Adrenal gland (tissue), 12 donors: ENCODE measurements around the gene CRYGN. TPM values are rescaled to one million over a fixed set of nuclear protein-coding genes. Genes with fewer than 3 reads are reported as not detected.

ENCODE experiments used
- DNase-seq, 7 donors: peaks; one replicate each; pipeline ENCODE4 v3.0.0-alpha.2; 2019 to 2020
- H3K27ac ChIP-seq, 5 donors: fragments of 200-600 bp; sonication (generic) in 4 of 5; 1 replicate in 3 of 5; 2 replicates in 2 of 5; pipeline versions ENCODE4 v1.5.1 to v1.8.0; 2016 to 2020; ENCODE audit warnings: mild to moderate bottlenecking in 1 of 5
- H3K27me3 ChIP-seq: fragments of 200-600 bp; 2 replicates; pipeline ENCODE4 v1.8.0; 2021
- H3K36me3 ChIP-seq, 2 donors: fragments of 200-600 bp; replicated peaks in 1 of 2; 1 replicate in 1 of 2; 2 replicates in 1 of 2; pipeline versions ENCODE4 v1.5.1 to v1.8.0; 2018 to 2022
- H3K4me1 ChIP-seq, 2 donors: fragments of 200-600 bp; replicated peaks in 1 of 2; 1 replicate in 1 of 2; 2 replicates in 1 of 2; pipeline versions ENCODE4 v1.5.1 to v1.8.0; 2018 to 2021
- H3K4me3 ChIP-seq, 4 donors: fragments of 200-600 bp; sonication (generic) in 3 of 4; one replicate each; pipeline ENCODE4 v1.5.1; 2016 to 2018
- H3K9me3 ChIP-seq, 3 donors: fragments of 200-600 bp; sonication (generic) in 1 of 3; replicated peaks in 1 of 3; 1 replicate in 2 of 3; 2 replicates in 1 of 3; pipeline versions ENCODE4 v1.5.1 to v1.8.0; 2016 to 2021
- POLR2A ChIP-seq, 2 donors: fragments of 450-650 bp; IDR thresholded peaks; one replicate each; pipeline ENCODE4 v1.6.1; 2017; ENCODE audit warnings: antibody characterized with exemption in 2 of 2, mild to moderate bottlenecking in 2 of 2, moderate library complexity in 1 of 2
- WGBS, 4 donors: extraction: QIAGEN DNeasy Blood & Tissue Kit in 2 of 4; methylation state at CpG; one replicate each; pipeline versions ENCODE4 v1.1.5 to v1.1.7; 2013 to 2017; 5-methylcytosine and 5-hydroxymethylcytosine counted together
- intact Hi-C, 2 donors: fragments of 100-400 bp; cut with DNase I; formaldehyde crosslinking; loops; one replicate each; pipeline versions ENCODE4 v1.14.1 to v1.15.0; 2022 to 2023
- polyA plus RNA-seq, 3 donors: library from polyadenylated mRNA; stranded (reverse); fragments of 200-250 nt in 2 of 3; fragments of 350-450 nt in 1 of 3; fragmentation: Illumina TruSeq in 1 of 3; extraction: RNeasy Lipid Tissue Mini Kit (QIAGEN cat#74804) in 1 of 3; gene quantifications; one replicate each; pipeline ENCODE4 v1.2.3, GENCODE V29; 2013 to 2014
- total RNA-seq, 9 donors: library from RNA; depleted of rRNA in 4 of 9; stranded (reverse); fragments of >200 nt in 4 of 9; fragments of 120-200 nt in 1 of 9; fragmentation: NEBNext Ultra II Directional in 1 of 9; extraction: Animal tissue kit (Norgen Biotek cat#: 25700) in 1 of 9; gene quantifications; one replicate each; pipeline versions ENCODE4 v1.1.0 to v1.2.4, GENCODE V29; 2013 to 2023
- TF ChIP-seq, protein P1 (sequence below), 6 experiments: fragments of 450-650 bp in 4 of 6; fragments of 200-600 bp in 2 of 6; sonication (generic) in 1 of 6; IDR thresholded peaks; 1 replicate in 5 of 6; 2 replicates in 1 of 6; pipeline versions ENCODE4 v1.5.1 to v1.8.0; 2016 to 2021; ENCODE audit warnings: antibody characterized with exemption in 6 of 6, mild to moderate bottlenecking in 2 of 6, moderate library complexity in 1 of 6
- donor health status: healthy with polysubstance abuse.
- donor health status: Bipolar disorder and iron deficiency.
- donor health status: DM: yes; HTN: yes; CAD: no.
- donor health status: DM: no; HTN: no; CAD: no.
- donor health status: DM: no; HTN: no; CAD: no.
- donor health status: DM: yes; HTN: yes; CAD: no.

Gene CRYGN
- total and polyA plus RNA-seq, 12 donors = 0.11 to 0.88 (median 0.49) TPM; not detected in 6

- Histone ChIP-seq H3K27me3 (peaks cover 17% of the 10 kb centered on the region), H3K27ac (no peak overlapping the region), H3K4me1 (peaks cover 3 to 16% of the 10 kb centered on the region in 2 donors), H3K9me3 (no peaks in the 10 kb centered on the region), H3K36me3 (no peaks in the 10 kb centered on the region), H3K4me3 (no peak overlapping the region)
- WGBS, 4 donors = 87 to 90% (median 89%) methylated on average over 5 to 26 of the region's 26 CpGs
- DNase-seq = no peak
- intact Hi-C loops = no loop called here
- no peak for TF ChIP-seq POLR2A (IDR thresholded peaks at IDR 0.05)
- TF ChIP-seq, protein P1, sequence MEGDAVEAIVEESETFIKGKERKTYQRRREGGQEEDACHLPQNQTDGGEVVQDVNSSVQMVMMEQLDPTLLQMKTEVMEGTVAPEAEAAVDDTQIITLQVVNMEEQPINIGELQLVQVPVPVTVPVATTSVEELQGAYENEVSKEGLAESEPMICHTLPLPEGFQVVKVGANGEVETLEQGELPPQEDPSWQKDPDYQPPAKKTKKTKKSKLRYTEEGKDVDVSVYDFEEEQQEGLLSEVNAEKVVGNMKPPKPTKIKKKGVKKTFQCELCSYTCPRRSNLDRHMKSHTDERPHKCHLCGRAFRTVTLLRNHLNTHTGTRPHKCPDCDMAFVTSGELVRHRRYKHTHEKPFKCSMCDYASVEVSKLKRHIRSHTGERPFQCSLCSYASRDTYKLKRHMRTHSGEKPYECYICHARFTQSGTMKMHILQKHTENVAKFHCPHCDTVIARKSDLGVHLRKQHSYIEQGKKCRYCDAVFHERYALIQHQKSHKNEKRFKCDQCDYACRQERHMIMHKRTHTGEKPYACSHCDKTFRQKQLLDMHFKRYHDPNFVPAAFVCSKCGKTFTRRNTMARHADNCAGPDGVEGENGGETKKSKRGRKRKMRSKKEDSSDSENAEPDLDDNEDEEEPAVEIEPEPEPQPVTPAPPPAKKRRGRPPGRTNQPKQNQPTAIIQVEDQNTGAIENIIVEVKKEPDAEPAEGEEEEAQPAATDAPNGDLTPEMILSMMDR (IDR thresholded peaks at IDR 0.05) = no peak
Measured at GRCh38 chr7:151385626-151386300, 54.2 kb downstream of the CRYGN start.

GRCh38 chr7:151384776-151385625, 54.9 kb downstream of the CRYGN start:
- 88 to 92% (median 89%) methylated on average over 11 to 26 of the region's 26 CpGs for WGBS, 4 donors
- DNase-seq = no peak
- no peak for TF ChIP-seq POLR2A (IDR thresholded peaks at IDR 0.05)
- no peak overlapping the region for H3K27ac ChIP-seq
- H3K9me3 ChIP-seq = no peaks in the 10 kb centered on the region
- no peak overlapping the region for H3K4me3 ChIP-seq
- peaks cover 17% of the 10 kb centered on the region for H3K27me3 ChIP-seq
- H3K36me3 ChIP-seq = no peaks in the 10 kb centered on the region
- peaks cover 3 to 16% of the 10 kb centered on the region in 2 donors for H3K4me1 ChIP-seq
- intact Hi-C loops = no loop called here

DNA sequence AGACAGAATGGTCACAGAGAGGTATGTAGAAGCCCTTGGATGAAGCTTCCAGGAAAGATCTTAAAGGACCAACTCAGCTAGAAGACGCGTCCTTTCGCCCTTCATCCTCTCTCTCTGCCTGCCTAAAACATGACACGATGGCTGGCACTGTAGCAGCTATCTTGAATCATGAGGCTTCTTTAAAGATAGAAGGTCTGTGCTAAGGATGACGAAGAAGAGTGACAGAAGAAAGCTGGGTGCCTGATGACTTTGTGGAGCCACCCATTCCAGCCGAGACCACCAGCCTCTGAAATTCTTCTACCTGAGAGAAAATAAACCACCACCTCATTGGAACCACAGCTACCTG, 55.6 kb downstream of the CRYGN start:
- H3K4me1 ChIP-seq = peaks cover 3 to 16% of the 10 kb centered on the region in 2 donors
- TF ChIP-seq, protein P1 (IDR thresholded peaks at IDR 0.05) = no peak
- TF ChIP-seq POLR2A (IDR thresholded peaks at IDR 0.05) = no peak
- H3K36me3 ChIP-seq = no peaks in the 10 kb centered on the region
- no peak overlapping the region for H3K27ac ChIP-seq
- intact Hi-C loops = no loop called here
- no peak overlapping the region for H3K4me3 ChIP-seq
- H3K27me3 ChIP-seq = peaks cover 17% of the 10 kb centered on the region
- no peaks in the 10 kb centered on the region for H3K9me3 ChIP-seq
- DNase-seq = no peak
- WGBS, 4 donors = 76 to 96% (median 86%) methylated on average over 6 of the region's 6 CpGs

DNA sequence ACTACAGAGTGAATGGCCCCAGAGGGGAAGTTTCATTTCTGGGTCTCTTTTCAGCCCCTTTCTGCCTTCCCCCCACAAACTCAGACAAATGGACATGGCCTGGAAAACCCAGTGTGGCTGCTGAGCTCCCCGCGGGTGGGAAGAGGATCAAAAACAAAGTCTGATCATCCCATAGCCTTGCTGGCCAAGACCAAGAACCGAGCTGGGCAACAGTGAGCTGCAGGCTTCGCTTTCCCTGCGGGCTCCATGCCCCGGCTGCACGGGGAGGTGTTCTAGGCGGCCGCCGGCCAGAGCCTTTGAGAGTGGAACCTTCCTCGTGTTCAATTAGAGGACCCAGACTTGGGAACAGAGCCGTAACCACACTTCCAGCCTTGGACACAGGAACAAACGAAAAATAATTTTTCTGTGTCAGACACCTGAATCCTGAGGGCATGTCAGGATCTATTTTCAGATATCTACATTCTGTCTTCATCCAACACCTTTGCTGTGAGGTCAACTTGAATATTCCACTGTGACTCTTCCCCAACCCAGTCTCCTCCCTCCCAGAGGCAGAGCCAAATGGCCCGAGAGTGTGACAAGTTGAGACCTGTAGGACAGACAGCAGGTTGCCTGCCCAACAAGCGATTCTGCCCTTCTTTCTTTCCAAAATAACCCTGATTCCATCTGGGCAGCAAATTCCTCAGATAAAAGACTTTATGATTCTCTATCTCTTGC, 56.1 kb downstream of the CRYGN start:
- peaks cover 0 to under 1% of the 10 kb centered on the region in 2 donors for H3K36me3 ChIP-seq
- H3K4me1 ChIP-seq = peaks cover 3 to 16% of the 10 kb centered on the region in 2 donors
- no peak overlapping the region for H3K27ac ChIP-seq
- no peak overlapping the region for H3K4me3 ChIP-seq
- DNase-seq = no peak
- intact Hi-C loops = no loop called here
- H3K27me3 ChIP-seq = peaks cover 17% of the 10 kb centered on the region
- WGBS, 4 donors = 76 to 81% (median 78%) methylated on average over 15 of the region's 15 CpGs
- no peaks in the 10 kb centered on the region for H3K9me3 ChIP-seq
- TF ChIP-seq POLR2A (IDR thresholded peaks at IDR 0.05) = no peak
- TF ChIP-seq, protein P1 (IDR thresholded peaks at IDR 0.05) = no peak
